IMR-90 (cell line): ENCODE measurements around the gene CALCOCO2. TPM values are rescaled to one million over a fixed set of nuclear protein-coding genes. Genes with fewer than 3 reads are reported as not detected.

Experiments used
- ATAC-seq: fragments of 200-7000 bp; cut with Tn5 transposase; 2 replicates; pipeline ENCODE4 v1.9.1; 2020; ENCODE audit warnings: low read depth, mild to moderate bottlenecking, moderate library complexity
- BruUV-seq: library from RNA; stranded (reverse); fragments of 400-500 nt; replicated peaks from 2 replicates; lab custom pipeline; 2021; lab: Mats Ljungman, UMichigan
- CTCF ChIA-PET: fragments of 300-600 bp; formaldehyde crosslinking; extraction: SDS; loops from one replicate; lab custom pipeline; 2021; ENCODE audit warnings: antibody characterized with exemption; lab: Yijun Ruan, JAX
- POLR2A ChIA-PET: fragments of 300-600 bp; sonication (Branson Sonifier 250); formaldehyde crosslinking; loops from one replicate; lab custom pipeline; 2022; ENCODE audit warnings: antibody characterized with exemption; ENCODE audit not compliant: unreplicated experiment; lab: Charles Lee
- DNase-seq: peaks from one replicate; pipeline ENCODE4 v3.0.0; 2013
- H2AFZ ChIP-seq: replicated peaks from 2 replicates; pipeline ENCODE3; 2013; ENCODE audit warnings: low read length, mild to moderate bottlenecking; ENCODE audit not compliant: poor library complexity
- H2AK5ac ChIP-seq: 2 replicates; pipeline ENCODE4 v1.6.1; 2013; ENCODE audit warnings: low read depth, low read length, inconsistent platforms
- H2AK9ac ChIP-seq: replicated peaks from 2 replicates; pipeline ENCODE3; 2013; ENCODE audit warnings: mild to moderate bottlenecking, low read depth, low read length, moderate library complexity; ENCODE audit not compliant: poor library complexity
- H2BK120ac ChIP-seq: 2 replicates; pipeline ENCODE4 v1.6.1; 2013; ENCODE audit warnings: low read depth, low read length, inconsistent platforms
- H2BK15ac ChIP-seq: 3 replicates; pipeline ENCODE4 v1.6.1; 2013; ENCODE audit warnings: low read depth, low read length, inconsistent platforms
- H2BK20ac ChIP-seq: 2 replicates; pipeline ENCODE4 v1.6.1; 2013; ENCODE audit warnings: low read depth, mild to moderate bottlenecking, inconsistent platforms, low read length, moderate library complexity
- H2BK5ac ChIP-seq: 2 replicates; pipeline ENCODE4 v1.6.1; 2013; ENCODE audit warnings: mild to moderate bottlenecking, low read depth, low read length, inconsistent platforms; ENCODE audit not compliant: poor library complexity, severe bottlenecking
- H3K14ac ChIP-seq: replicated peaks from 2 replicates; pipeline ENCODE4 v1.6.1; 2013; ENCODE audit warnings: low read depth, low read length, inconsistent platforms
- H3K18ac ChIP-seq: 2 replicates; pipeline ENCODE4 v1.6.1; 2013; ENCODE audit warnings: low read depth, low read length, control low read depth
- H3K23ac ChIP-seq: 2 replicates; pipeline ENCODE4 v1.6.1; 2013; ENCODE audit warnings: low read depth, low read length, inconsistent platforms
- H3K27ac ChIP-seq: 2 replicates; pipeline ENCODE4 v1.5.1; 2013; ENCODE audit warnings: mild to moderate bottlenecking, control low read depth, low read length; ENCODE audit not compliant: insufficient read depth
- H3K27me3 ChIP-seq: 2 replicates; pipeline ENCODE4 v1.6.1; 2013; ENCODE audit warnings: low read length; ENCODE audit not compliant: control insufficient read depth, insufficient read depth
- H3K36me3 ChIP-seq: 2 replicates; pipeline ENCODE4 v1.6.1; 2013; ENCODE audit warnings: low read length, mixed read lengths; ENCODE audit not compliant: control insufficient read depth, insufficient read depth
- H3K4ac ChIP-seq: 2 replicates; pipeline ENCODE4 v1.6.1; 2013; ENCODE audit warnings: low read depth, low read length, inconsistent platforms
- H3K4me1 ChIP-seq: 2 replicates; pipeline ENCODE4 v1.6.1; 2013; ENCODE audit warnings: low read length, mixed read lengths; ENCODE audit not compliant: control insufficient read depth, insufficient read depth
- H3K4me2 ChIP-seq: 2 replicates; pipeline ENCODE4 v1.6.1; 2013; ENCODE audit warnings: low read depth, mild to moderate bottlenecking, control low read depth, low read length, moderate library complexity
- H3K4me3 ChIP-seq: 2 replicates; pipeline ENCODE4 v1.5.1; 2013; ENCODE audit warnings: low read depth, mild to moderate bottlenecking, control low read depth, low read length, moderate library complexity; ENCODE audit not compliant: insufficient read depth
- H3K56ac ChIP-seq: 2 replicates; pipeline ENCODE4 v1.6.1; 2013; ENCODE audit warnings: low read length, inconsistent platforms; ENCODE audit not compliant: insufficient read depth; ENCODE audit errors: extremely low read depth
- H3K79me1 ChIP-seq, 2 experiments: 2 replicates each; pipeline ENCODE4 v1.6.1; 2013; ENCODE audit warnings: low read length in 2 of 2, inconsistent platforms in 1 of 2, low read depth in 1 of 2
- H3K9ac ChIP-seq: 2 replicates; pipeline ENCODE4 v1.6.1; 2013; ENCODE audit warnings: low read depth, low read length, control low read depth
- H3K9me1 ChIP-seq: 2 replicates; pipeline ENCODE4 v1.6.1; 2013; ENCODE audit warnings: low read length, inconsistent platforms; ENCODE audit not compliant: insufficient read depth
- H3K9me3 ChIP-seq: 2 replicates; pipeline ENCODE4 v1.6.1; 2013; ENCODE audit warnings: low read length; ENCODE audit not compliant: control insufficient read depth, insufficient read depth
- H4K20me1 ChIP-seq: 2 replicates; pipeline ENCODE4 v1.6.1; 2013; ENCODE audit warnings: low read length, inconsistent platforms; ENCODE audit not compliant: insufficient read depth
- H4K5ac ChIP-seq: 2 replicates; pipeline ENCODE4 v1.6.1; 2013; ENCODE audit warnings: mild to moderate bottlenecking, low read depth, low read length, control low read depth
- H4K8ac ChIP-seq, 2 experiments: 2 replicates each; pipeline ENCODE4 v1.6.1; 2013; ENCODE audit warnings: low read depth in 2 of 2, low read length in 2 of 2, control low read depth in 1 of 2, inconsistent platforms in 1 of 2
- H4K91ac ChIP-seq: 2 replicates; pipeline ENCODE4 v1.6.1; 2013; ENCODE audit warnings: low read depth, low read length, inconsistent platforms; ENCODE audit not compliant: insufficient read depth
- BHLHE40 ChIP-seq: fragments of 150-350 bp; IDR thresholded peaks from 2 replicates; pipeline ENCODE4 v1.6.1; 2016; ENCODE audit warnings: mild to moderate bottlenecking, low read depth, low read length
- CEBPB ChIP-seq: IDR thresholded peaks from 2 replicates; pipeline ENCODE4 v1.6.1; 2012; ENCODE audit warnings: low read depth, low read length, improper control_type of control experiment
- CHD1 ChIP-seq: IDR thresholded peaks from 2 replicates; pipeline ENCODE4 v1.6.1; 2012; ENCODE audit warnings: low read depth, low read length, improper control_type of control experiment
- ELK1 ChIP-seq: fragments of 150-350 bp; IDR thresholded peaks from 2 replicates; pipeline ENCODE4 v1.6.1; 2016; ENCODE audit warnings: low read depth, mild to moderate bottlenecking, low read length, moderate library complexity, borderline replicate concordance
- FOS ChIP-seq: fragments of 150-350 bp; IDR thresholded peaks from 2 replicates; pipeline ENCODE4 v1.6.1; 2016; ENCODE audit warnings: low read depth, low read length
- MAFK ChIP-seq: IDR thresholded peaks from 2 replicates; pipeline ENCODE4 v1.6.1; 2012; ENCODE audit warnings: low read depth, low read length, improper control_type of control experiment
- MAZ ChIP-seq: IDR thresholded peaks from 2 replicates; pipeline ENCODE4 v1.6.1; 2012; ENCODE audit warnings: low read depth, mild to moderate bottlenecking, low read length, improper control_type of control experiment, moderate library complexity, borderline replicate concordance
- MXI1 ChIP-seq: IDR thresholded peaks from 2 replicates; pipeline ENCODE4 v1.6.1; 2012; ENCODE audit warnings: low read depth, mild to moderate bottlenecking, low read length, moderate library complexity, borderline replicate concordance
- POLR2A ChIP-seq: IDR thresholded peaks from 2 replicates; pipeline ENCODE4 v1.6.1; 2012; ENCODE audit warnings: mild to moderate bottlenecking, low read depth, low read length
- RAD21 ChIP-seq: IDR thresholded peaks from 2 replicates; pipeline ENCODE4 v1.6.1; 2012; ENCODE audit warnings: low read length, improper control_type of control experiment
- RCOR1 ChIP-seq: IDR thresholded peaks from 2 replicates; pipeline ENCODE4 v1.6.1; 2012; ENCODE audit warnings: mild to moderate bottlenecking, low read length, improper control_type of control experiment; ENCODE audit not compliant: insufficient replicate concordance
- RFX5 ChIP-seq: IDR thresholded peaks from 2 replicates; pipeline ENCODE4 v1.8.0; 2012; ENCODE audit warnings: low read depth, mild to moderate bottlenecking, low read length, moderate library complexity
- SMC3 ChIP-seq: fragments of 150-350 bp; IDR thresholded peaks from 2 replicates; pipeline ENCODE4 v1.6.1; 2016; ENCODE audit warnings: low read depth, mild to moderate bottlenecking, antibody characterized with exemption, low read length, moderate library complexity
- WGBS, 2 experiments: methylation state at CpG; one replicate each; pipeline versions ENCODE4 v1.1.5 to v1.1.7; 2013; ENCODE audit warnings: missing lambda C conversion rate in 2 of 2; ENCODE audit not compliant: insufficient read length in 1 of 2; ENCODE audit errors: extremely low coverage in 2 of 2; 5-methylcytosine and 5-hydroxymethylcytosine counted together
- dilution Hi-C: fragments of 300-500 bp; cut with HindIII; formaldehyde crosslinking; loops from one replicate; pipeline ENCODE4 v1.14.3; 2018; ENCODE audit warnings: low sequenced_read_pairs; ENCODE audit not compliant: unreplicated experiment
- in situ Hi-C: fragments of 300-500 bp; cut with MboI; formaldehyde crosslinking; loops from 3 replicates; pipeline ENCODE4 v1.14.3; 2019; ENCODE audit warnings: low sequenced_read_pairs, inconsistent platforms, mixed read lengths
- intact Hi-C: fragments of 100-400 bp; cut with micrococcal nuclease; formaldehyde crosslinking; loops from 2 replicates; pipeline ENCODE4 v1.10.0; 2022
- polyA plus RNA-seq, 3 experiments: library from polyadenylated mRNA; depleted of rRNA; stranded (reverse); fragments of >200 nt; gene quantifications; 2 replicates each; pipeline ENCODE4 v1.2.3, GENCODE V29; 2012; ENCODE audit warnings: low replicate concordance in 1 of 3
- total RNA-seq: library from RNA; depleted of rRNA; stranded (reverse); fragments of >200 nt; gene quantifications from 2 replicates; pipeline ENCODE4 v1.2.3, GENCODE V29; 2012
- TF ChIP-seq, protein P1 (sequence below): conservative IDR thresholded peaks from 2 replicates; pipeline ENCODE4 v1.5.1; 2012; ENCODE audit warnings: mild to moderate bottlenecking, low read depth, low read length, improper control_type of control experiment
- TF ChIP-seq, protein P2 (sequence below): fragments of 150-350 bp; IDR thresholded peaks from 2 replicates; pipeline ENCODE4 v1.6.1; 2017; ENCODE audit warnings: mild to moderate bottlenecking, antibody characterized with exemption, low read length, low read depth

CALCOCO2 gene
- total and polyA plus RNA-seq, 2 of the 4 experiments (the other 2 are of a cell fraction): 35.9 to 53.4 TPM

DNA sequence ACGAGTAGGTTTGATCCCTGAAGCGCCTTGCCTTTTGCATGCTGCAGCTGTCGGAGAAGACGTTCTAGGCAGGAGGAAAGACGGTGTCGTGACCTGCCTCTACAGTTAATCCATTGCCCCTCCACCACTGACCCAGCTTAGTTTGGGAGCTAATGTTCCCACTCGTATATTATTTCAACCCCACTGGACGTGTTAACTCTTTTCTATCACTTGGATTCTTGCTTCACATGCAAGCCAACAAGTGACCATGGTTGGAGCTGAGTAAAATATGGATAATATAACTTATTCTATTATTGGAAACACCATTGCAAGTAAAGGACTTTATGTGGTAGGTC is 681 bp downstream of the CALCOCO2 start:
- Histone ChIP-seq H3K36me3 (no peaks in the 10 kb centered on the region), H4K8ac (peak overlapping the region; percentile 12 to 88), H2AK9ac (peak overlapping the region; percentile 95), H3K4ac (peak overlapping the region; percentile 83), H3K4me2 (peak overlapping the region; percentile 98), H2BK120ac (peak overlapping the region; percentile 41; the same call in 1 of the 2 replicates), H2BK5ac (peak overlapping the region; percentile 88), H3K79me1 (peaks cover 31 to 54% of the 10 kb centered on the region in 2 experiments), H3K27me3 (no peaks in the 10 kb centered on the region), H3K23ac (peak overlapping the region; percentile 77; the same call in 1 of the 2 replicates), H3K9me1 (peaks cover 4% of the 10 kb centered on the region), H2AK5ac (peak overlapping the region; percentile 76; the same call in 1 of the 2 replicates), H3K9me3 (no peaks in the 10 kb centered on the region), H3K4me1 (peaks cover 5% of the 10 kb centered on the region), H3K9ac (peak overlapping the region; percentile 84), H4K5ac (peak overlapping the region; percentile 71), H3K14ac (peak overlapping the region; percentile 77), H3K18ac (peak overlapping the region; percentile 82), H3K4me3 (peak overlapping the region; percentile 95), H3K27ac (peak overlapping the region; percentile 87), H4K20me1 (peaks cover 18% of the 10 kb centered on the region; the same call in 1 of the 2 replicates), H2AFZ (peak overlapping the region; percentile 100), H4K91ac (peak overlapping the region; percentile 72), H2BK20ac (no peak overlapping the region), H3K56ac (peak overlapping the region; percentile 16; the same call in 1 of the 2 replicates), H2BK15ac (no peak overlapping the region)
- DNase-seq: no peak
- 0% methylated on average over 2 of the region's 8 CpGs; no CpG with 5 or more reads in 1 of the 2 experiments for WGBS, 2 experiments
- TF ChIP-seq CEBPB (no peak), FOS (no peak), MAFK (no peak), RFX5 (no peak), POLR2A (no peak), CHD1 (no peak), MAZ (no peak), MXI1 (no peak), SMC3 (no peak), BHLHE40 (no peak), RAD21 (no peak), RCOR1 (no peak), ELK1 (no peak)
- TF ChIP-seq, protein P1, sequence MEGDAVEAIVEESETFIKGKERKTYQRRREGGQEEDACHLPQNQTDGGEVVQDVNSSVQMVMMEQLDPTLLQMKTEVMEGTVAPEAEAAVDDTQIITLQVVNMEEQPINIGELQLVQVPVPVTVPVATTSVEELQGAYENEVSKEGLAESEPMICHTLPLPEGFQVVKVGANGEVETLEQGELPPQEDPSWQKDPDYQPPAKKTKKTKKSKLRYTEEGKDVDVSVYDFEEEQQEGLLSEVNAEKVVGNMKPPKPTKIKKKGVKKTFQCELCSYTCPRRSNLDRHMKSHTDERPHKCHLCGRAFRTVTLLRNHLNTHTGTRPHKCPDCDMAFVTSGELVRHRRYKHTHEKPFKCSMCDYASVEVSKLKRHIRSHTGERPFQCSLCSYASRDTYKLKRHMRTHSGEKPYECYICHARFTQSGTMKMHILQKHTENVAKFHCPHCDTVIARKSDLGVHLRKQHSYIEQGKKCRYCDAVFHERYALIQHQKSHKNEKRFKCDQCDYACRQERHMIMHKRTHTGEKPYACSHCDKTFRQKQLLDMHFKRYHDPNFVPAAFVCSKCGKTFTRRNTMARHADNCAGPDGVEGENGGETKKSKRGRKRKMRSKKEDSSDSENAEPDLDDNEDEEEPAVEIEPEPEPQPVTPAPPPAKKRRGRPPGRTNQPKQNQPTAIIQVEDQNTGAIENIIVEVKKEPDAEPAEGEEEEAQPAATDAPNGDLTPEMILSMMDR: no peak
- TF ChIP-seq, protein P2, sequence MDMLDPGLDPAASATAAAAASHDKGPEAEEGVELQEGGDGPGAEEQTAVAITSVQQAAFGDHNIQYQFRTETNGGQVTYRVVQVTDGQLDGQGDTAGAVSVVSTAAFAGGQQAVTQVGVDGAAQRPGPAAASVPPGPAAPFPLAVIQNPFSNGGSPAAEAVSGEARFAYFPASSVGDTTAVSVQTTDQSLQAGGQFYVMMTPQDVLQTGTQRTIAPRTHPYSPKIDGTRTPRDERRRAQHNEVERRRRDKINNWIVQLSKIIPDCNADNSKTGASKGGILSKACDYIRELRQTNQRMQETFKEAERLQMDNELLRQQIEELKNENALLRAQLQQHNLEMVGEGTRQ: no peak
- no TSS peak for BruUV-seq
- no peak for ATAC-seq
- ChIA-PET POLR2A (no interaction called here), CTCF (interaction anchor here (1.2 to 1.5 kb wide), 2 partner anchors 12 to 47 kb away, joined by 3 to 7 read pairs; no protein-coding TSS in a partner anchor)
- in situ Hi-C loops: no loop called here
- dilution Hi-C loops: no loop called here
- intact Hi-C loops: no loop called here
